HL-60 (cell line): ENCODE measurements around the gene MYO1A.

ENCODE experiments used
- DNase-seq, 2 experiments: peaks; one replicate each; pipeline ENCODE4 v3.0.0-alpha.2; 2010 to 2020; ENCODE audit warnings: low read depth in 1 of 2, low spot score in 1 of 2
- H3K27ac ChIP-seq: fragments of 250-450 bp; sonication (Bioruptor Pico); replicated peaks from 2 replicates; pipeline ENCODE4 v1.5.1; 2020; ENCODE audit warnings: mild to moderate bottlenecking, moderate library complexity
- H3K27me3 ChIP-seq: fragments of 250-450 bp; sonication (Bioruptor Pico); 2 replicates; pipeline ENCODE4 v1.5.1; 2021; ENCODE audit warnings: mild to moderate bottlenecking, moderate library complexity; ENCODE audit not compliant: insufficient read depth, poor library complexity, severe bottlenecking
- H3K4me3 ChIP-seq: replicated peaks from 2 replicates; pipeline ENCODE4 v1.5.1; 2011; ENCODE audit warnings: mild to moderate bottlenecking, control low read depth, low read length; ENCODE audit not compliant: insufficient read depth
- GABPA ChIP-seq: IDR thresholded peaks from 2 replicates; pipeline ENCODE4 v1.6.1; 2012; ENCODE audit warnings: low read depth
- POLR2AphosphoS5 ChIP-seq: IDR thresholded peaks from 2 replicates; pipeline ENCODE4 v1.6.1; 2012; ENCODE audit warnings: low read depth
- SPI1 ChIP-seq: IDR thresholded peaks from 2 replicates; pipeline ENCODE4 v1.6.1; 2012; ENCODE audit warnings: low read depth, mild to moderate bottlenecking, borderline replicate concordance
- TF ChIP-seq, protein P1 (sequence below): IDR thresholded peaks from 2 replicates; pipeline ENCODE4 v1.6.1; 2012; ENCODE audit warnings: low read depth; ENCODE audit not compliant: insufficient replicate concordance
- TF ChIP-seq, protein P2 (sequence below): IDR thresholded peaks from one replicate; pipeline ENCODE4 v1.5.1; 2011; ENCODE audit warnings: low read length, control low read depth, inconsistent platforms; ENCODE audit not compliant: insufficient read depth

The MYO1A gene

DNA sequence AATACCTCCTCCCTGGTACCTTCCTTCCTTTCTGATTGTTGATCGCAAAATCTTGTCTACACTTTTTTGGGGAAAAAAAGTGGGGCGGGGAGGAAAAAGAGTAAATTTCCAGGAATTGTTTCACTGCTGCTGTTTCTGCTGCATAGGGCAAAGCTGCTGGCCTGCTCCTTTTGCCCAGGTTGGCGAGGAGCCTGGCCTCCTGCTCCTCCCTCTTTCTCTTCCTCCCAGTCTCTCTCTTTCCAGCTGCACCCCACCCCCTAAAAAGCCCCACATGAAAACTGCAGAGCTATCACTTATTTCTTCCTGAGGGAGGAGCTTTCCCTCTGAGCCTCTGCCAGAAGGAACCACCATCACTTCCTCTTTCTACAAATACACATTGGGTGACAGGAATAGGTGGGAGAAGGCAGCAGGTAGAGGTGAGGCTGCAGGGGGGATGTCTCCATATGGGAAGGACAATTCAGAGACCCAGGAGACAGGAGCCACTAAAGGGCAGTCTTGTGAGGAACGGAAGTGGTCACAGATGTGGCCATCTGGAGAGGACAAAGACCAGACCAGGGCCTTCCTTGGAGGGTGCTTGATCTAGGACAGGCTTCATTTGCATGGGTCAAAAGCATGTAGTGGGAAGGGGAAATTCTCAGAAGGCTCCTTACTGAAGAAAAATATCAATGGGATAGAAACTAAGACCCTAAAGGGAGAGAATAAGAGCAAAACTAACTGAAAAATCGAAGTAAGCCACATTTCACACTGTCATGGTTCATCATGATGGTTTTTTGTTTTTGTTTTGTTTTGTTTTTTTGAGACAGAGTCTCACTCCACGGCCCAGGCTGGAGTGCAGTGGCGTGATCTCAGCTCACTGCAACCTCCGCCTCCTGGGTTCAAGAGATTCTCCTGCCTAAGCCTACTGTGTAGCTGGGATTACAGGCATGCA is 58.3 kb downstream of the MYO1A start:
- peak; percentile 38 to 53 for DNase-seq
- H3K27ac ChIP-seq: 0 out of 2 replicates have a peak overlapping the region, but pooled peaks have one; percentile 2
- TF ChIP-seq SPI1: peak; percentile 99
- TF ChIP-seq GABPA: no peak
- no peak overlapping the region for H3K4me3 ChIP-seq
- H3K27me3 ChIP-seq: no peaks in the 10 kb centered on the region

DNA sequence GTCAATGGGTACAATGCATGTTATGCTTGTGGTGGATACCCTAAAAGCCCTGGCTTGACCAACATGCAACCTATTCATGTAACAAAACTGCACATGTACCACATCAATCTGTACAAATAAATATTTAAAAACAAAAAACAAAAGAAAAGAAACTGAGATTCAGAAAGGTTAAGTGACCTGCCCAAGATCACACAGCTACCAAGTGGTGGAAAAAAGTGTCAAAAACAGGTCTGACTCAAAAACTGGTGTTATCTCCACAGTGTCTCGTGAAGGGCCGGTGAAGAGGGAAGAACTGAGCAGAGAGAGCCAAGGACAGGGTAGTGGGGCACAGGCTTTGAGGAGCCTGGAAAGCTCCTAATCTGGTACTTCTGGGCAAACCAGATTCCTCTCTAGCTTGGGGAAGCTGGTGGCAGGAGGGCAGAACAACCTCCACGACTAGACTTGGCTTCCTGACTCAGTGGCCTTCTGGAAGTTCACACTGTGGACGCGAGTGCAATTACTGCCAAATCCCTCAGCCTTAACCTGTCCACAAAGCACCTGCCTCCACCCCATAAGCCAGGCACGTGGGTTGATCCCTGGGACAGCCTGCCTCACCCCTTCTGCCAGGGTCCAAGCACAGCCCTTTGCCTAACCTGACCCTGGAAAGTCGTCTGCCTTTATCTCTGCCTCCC is 59.1 kb downstream of the MYO1A start:
- TF ChIP-seq, protein P1, sequence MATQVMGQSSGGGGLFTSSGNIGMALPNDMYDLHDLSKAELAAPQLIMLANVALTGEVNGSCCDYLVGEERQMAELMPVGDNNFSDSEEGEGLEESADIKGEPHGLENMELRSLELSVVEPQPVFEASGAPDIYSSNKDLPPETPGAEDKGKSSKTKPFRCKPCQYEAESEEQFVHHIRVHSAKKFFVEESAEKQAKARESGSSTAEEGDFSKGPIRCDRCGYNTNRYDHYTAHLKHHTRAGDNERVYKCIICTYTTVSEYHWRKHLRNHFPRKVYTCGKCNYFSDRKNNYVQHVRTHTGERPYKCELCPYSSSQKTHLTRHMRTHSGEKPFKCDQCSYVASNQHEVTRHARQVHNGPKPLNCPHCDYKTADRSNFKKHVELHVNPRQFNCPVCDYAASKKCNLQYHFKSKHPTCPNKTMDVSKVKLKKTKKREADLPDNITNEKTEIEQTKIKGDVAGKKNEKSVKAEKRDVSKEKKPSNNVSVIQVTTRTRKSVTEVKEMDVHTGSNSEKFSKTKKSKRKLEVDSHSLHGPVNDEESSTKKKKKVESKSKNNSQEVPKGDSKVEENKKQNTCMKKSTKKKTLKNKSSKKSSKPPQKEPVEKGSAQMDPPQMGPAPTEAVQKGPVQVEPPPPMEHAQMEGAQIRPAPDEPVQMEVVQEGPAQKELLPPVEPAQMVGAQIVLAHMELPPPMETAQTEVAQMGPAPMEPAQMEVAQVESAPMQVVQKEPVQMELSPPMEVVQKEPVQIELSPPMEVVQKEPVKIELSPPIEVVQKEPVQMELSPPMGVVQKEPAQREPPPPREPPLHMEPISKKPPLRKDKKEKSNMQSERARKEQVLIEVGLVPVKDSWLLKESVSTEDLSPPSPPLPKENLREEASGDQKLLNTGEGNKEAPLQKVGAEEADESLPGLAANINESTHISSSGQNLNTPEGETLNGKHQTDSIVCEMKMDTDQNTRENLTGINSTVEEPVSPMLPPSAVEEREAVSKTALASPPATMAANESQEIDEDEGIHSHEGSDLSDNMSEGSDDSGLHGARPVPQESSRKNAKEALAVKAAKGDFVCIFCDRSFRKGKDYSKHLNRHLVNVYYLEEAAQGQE: no peak
- TF ChIP-seq, protein P2, sequence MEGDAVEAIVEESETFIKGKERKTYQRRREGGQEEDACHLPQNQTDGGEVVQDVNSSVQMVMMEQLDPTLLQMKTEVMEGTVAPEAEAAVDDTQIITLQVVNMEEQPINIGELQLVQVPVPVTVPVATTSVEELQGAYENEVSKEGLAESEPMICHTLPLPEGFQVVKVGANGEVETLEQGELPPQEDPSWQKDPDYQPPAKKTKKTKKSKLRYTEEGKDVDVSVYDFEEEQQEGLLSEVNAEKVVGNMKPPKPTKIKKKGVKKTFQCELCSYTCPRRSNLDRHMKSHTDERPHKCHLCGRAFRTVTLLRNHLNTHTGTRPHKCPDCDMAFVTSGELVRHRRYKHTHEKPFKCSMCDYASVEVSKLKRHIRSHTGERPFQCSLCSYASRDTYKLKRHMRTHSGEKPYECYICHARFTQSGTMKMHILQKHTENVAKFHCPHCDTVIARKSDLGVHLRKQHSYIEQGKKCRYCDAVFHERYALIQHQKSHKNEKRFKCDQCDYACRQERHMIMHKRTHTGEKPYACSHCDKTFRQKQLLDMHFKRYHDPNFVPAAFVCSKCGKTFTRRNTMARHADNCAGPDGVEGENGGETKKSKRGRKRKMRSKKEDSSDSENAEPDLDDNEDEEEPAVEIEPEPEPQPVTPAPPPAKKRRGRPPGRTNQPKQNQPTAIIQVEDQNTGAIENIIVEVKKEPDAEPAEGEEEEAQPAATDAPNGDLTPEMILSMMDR: no peak
- TF ChIP-seq POLR2AphosphoS5 (no peak), GABPA (no peak), SPI1 (no peak)
- no peaks in the 10 kb centered on the region for H3K27me3 ChIP-seq
- 0 out of 2 replicates have a peak overlapping the region, but pooled peaks have one; percentile 2 for H3K27ac ChIP-seq
- no peak overlapping the region for H3K4me3 ChIP-seq
- DNase-seq: no peak

DNA sequence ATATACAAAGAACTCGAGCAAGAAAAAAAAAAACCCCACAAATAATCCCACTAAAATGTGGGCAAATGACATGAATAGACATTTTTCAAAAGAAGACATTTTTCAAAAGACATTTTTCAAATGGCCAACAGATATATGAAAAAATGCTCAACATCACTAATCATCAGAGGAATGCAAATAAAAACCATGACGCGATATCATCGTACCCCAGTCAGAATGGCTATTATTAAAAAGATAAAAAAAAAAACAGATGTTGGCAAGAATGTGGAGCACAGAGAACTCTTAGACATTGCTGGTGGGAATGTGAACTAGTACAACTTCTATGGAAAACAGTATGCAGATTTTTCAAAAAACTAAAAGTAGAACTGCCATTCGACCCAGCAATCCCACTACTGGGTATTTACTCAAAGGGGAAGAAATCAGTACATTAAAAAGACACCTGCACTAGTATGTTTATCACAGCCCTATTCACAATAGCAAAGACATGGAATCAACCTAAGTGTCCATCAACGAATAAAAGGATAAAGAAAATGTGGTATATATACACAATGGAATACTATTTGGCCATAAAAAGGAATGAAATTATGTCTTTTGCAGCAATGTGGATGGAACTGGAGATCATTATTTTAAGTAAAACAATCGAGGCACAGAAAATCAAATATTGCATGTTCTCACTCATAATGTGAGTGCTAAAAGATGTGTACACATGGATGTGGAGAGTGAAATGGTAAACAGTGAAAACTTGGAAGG is 59.9 kb downstream of the MYO1A start:
- H3K4me3 ChIP-seq: no peak overlapping the region
- DNase-seq: no peak
- no peaks in the 10 kb centered on the region for H3K27me3 ChIP-seq
- H3K27ac ChIP-seq: no peak overlapping the region
- TF ChIP-seq GABPA (no peak), SPI1 (no peak), POLR2AphosphoS5 (no peak)
- TF ChIP-seq, protein P1: no peak
- TF ChIP-seq, protein P2: no peak

- no peak for TF ChIP-seq POLR2AphosphoS5
- TF ChIP-seq, protein P1: no peak
- TF ChIP-seq GABPA: no peak
- TF ChIP-seq SPI1: no peak
- TF ChIP-seq, protein P2: no peak
- no peak overlapping the region for H3K4me3 ChIP-seq
- peak; percentile 55 to 77 for DNase-seq
These were observed 61.7 kb downstream of the MYO1A start for GRCh38 chr12:56988207-56988739.

More at GRCh38 chr12:56988207-56988739, 61.7 kb downstream of the MYO1A start:
- Histone ChIP-seq H3K27me3 (no peaks in the 10 kb centered on the region), H3K27ac (no peak overlapping the region)
